ENCODE data around the gene NUSAP1.

DNA sequence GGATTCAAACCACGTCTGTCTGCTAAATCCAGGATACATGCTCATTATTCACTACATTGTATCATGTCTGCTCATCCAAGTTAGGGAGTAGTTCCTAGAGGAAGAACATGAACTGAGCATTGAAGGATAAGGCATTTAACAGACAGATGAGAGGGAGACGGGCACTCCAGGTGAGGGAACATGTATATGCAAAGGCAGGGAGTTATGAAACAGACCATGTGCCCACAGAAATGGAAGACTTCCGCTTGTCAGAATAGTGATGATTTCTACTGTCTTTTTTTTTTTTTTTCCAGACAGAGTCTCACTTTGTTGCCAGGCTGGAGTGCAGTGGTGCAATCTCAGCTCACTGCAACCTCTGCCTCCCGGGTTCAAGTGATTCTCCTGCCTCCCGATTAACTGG is 74.7 kb downstream of the NUSAP1 start:
- TF ChIP-seq, protein P1, sequence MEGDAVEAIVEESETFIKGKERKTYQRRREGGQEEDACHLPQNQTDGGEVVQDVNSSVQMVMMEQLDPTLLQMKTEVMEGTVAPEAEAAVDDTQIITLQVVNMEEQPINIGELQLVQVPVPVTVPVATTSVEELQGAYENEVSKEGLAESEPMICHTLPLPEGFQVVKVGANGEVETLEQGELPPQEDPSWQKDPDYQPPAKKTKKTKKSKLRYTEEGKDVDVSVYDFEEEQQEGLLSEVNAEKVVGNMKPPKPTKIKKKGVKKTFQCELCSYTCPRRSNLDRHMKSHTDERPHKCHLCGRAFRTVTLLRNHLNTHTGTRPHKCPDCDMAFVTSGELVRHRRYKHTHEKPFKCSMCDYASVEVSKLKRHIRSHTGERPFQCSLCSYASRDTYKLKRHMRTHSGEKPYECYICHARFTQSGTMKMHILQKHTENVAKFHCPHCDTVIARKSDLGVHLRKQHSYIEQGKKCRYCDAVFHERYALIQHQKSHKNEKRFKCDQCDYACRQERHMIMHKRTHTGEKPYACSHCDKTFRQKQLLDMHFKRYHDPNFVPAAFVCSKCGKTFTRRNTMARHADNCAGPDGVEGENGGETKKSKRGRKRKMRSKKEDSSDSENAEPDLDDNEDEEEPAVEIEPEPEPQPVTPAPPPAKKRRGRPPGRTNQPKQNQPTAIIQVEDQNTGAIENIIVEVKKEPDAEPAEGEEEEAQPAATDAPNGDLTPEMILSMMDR (IDR thresholded peaks at IDR 0.05), result no peak
- TF ChIP-seq POLR2A (IDR thresholded peaks at IDR 0.05), result no peak
